ENCODE measurements around the gene CPPED1.

The CPPED1 gene

DNA sequence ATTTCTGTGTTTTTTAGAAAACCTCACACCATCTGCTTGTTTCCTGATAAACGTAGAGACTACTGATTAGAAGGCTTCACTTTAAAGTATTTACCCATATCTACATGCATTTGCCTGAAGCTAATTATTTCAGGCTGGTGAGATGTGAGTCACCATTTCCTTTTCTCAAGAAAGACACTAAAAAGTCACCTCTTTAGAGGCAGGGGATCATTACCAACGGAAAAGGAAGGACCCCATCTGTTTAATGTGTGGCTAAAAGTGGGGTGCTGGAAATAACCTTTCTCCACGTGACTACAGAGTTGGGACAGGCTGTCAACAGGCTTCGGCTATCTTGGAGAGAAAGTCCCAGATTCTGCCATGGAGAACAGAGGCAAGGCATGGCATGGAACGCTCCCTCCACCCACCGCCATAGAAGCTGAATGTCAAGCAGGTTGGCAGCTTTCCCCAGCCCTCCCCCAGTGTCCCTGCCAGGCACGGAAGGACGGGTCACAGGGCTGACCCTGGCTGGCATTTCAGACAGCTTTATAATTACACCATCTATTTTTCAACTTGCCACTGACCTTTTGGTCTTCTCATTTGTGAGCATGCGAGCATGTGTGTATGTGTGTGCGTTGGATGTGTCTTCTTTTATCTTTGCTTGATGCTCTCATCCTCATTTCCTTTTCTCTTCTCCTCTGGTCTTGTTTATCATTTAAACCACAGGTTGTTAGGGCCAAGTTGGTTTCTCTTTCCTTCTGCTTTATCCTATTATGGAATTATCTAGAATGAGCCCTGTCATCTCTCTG is 157.0 kb downstream of the CPPED1 start:
- H3K9ac ChIP-seq (ENCODE audit: low read length), result no peak overlapping the region
- no peak overlapping the region for H2AFZ ChIP-seq (ENCODE audit: low read depth, low read length)
- no peaks in the 10 kb centered on the region for H3K36me3 ChIP-seq (replicated peaks; ENCODE audit: low read depth, low read length)
- no peak for TF ChIP-seq EZH2phosphoT487 (IDR thresholded peaks at IDR 0.05; ENCODE audit: low read depth)
- TF ChIP-seq, protein P1, sequence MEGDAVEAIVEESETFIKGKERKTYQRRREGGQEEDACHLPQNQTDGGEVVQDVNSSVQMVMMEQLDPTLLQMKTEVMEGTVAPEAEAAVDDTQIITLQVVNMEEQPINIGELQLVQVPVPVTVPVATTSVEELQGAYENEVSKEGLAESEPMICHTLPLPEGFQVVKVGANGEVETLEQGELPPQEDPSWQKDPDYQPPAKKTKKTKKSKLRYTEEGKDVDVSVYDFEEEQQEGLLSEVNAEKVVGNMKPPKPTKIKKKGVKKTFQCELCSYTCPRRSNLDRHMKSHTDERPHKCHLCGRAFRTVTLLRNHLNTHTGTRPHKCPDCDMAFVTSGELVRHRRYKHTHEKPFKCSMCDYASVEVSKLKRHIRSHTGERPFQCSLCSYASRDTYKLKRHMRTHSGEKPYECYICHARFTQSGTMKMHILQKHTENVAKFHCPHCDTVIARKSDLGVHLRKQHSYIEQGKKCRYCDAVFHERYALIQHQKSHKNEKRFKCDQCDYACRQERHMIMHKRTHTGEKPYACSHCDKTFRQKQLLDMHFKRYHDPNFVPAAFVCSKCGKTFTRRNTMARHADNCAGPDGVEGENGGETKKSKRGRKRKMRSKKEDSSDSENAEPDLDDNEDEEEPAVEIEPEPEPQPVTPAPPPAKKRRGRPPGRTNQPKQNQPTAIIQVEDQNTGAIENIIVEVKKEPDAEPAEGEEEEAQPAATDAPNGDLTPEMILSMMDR (IDR thresholded peaks at IDR 0.05; ENCODE audit: low read depth, low read length), result no peak
- H3K4me1 ChIP-seq (ENCODE audit: low read length), result no peaks in the 10 kb centered on the region
- no peaks in the 10 kb centered on the region for H3K9me3 ChIP-seq (ENCODE audit: insufficient read depth, low read length)
- no peaks in the 10 kb centered on the region for H4K20me1 ChIP-seq (ENCODE audit: insufficient read depth, low read length)
- H3K79me2 ChIP-seq (ENCODE audit: low read length), result no peaks in the 10 kb centered on the region
- H3K27me3 ChIP-seq (ENCODE audit: low read depth, low read length), result no peaks in the 10 kb centered on the region; the same call in 1 of the 2 replicates
- no peak overlapping the region for H3K4me3 ChIP-seq (ENCODE audit: low read length)
- no peak overlapping the region for H3K27ac ChIP-seq (ENCODE audit: low read length)
- H3K4me2 ChIP-seq (ENCODE audit: low read length), result no peak overlapping the region

DNA sequence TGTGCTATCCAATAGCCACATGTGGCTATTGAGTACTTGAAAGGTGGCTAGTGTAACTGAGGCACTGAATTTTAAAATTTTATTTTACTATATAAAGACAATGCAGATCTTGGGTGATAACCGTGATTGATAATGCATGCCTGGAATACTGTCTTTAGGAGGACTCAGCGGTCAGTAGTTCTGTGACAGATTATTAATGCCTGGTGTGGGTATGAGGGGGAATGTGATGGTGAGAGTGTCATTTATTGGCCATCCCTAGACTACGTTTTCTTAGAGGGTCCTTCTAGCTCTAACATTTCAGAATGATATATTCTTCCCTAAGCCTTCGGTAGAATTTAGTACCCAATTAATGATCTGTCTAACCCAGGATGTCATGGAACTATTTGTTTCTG is 157.6 kb downstream of the CPPED1 start:
- H3K9me3 ChIP-seq (ENCODE audit: insufficient read depth, low read length), result no peaks in the 10 kb centered on the region
- H2AFZ ChIP-seq (ENCODE audit: low read depth, low read length), result no peak overlapping the region
- H3K4me1 ChIP-seq (ENCODE audit: low read length), result no peaks in the 10 kb centered on the region
- no peak overlapping the region for H3K4me3 ChIP-seq (ENCODE audit: low read length)
- H3K27ac ChIP-seq (ENCODE audit: low read length), result no peak overlapping the region
- H3K9ac ChIP-seq (ENCODE audit: low read length), result no peak overlapping the region
- H3K36me3 ChIP-seq (replicated peaks; ENCODE audit: low read depth, low read length), result no peaks in the 10 kb centered on the region
- no peak for TF ChIP-seq EZH2phosphoT487 (IDR thresholded peaks at IDR 0.05; ENCODE audit: low read depth)
- TF ChIP-seq, protein P1 (IDR thresholded peaks at IDR 0.05; ENCODE audit: low read depth, low read length), result no peak
- no peak overlapping the region for H3K4me2 ChIP-seq (ENCODE audit: low read length)
- no peaks in the 10 kb centered on the region for H3K79me2 ChIP-seq (ENCODE audit: low read length)
- H3K27me3 ChIP-seq (ENCODE audit: low read depth, low read length), result no peaks in the 10 kb centered on the region; the same call in 1 of the 2 replicates
- H4K20me1 ChIP-seq (ENCODE audit: insufficient read depth, low read length), result no peaks in the 10 kb centered on the region

DNA sequence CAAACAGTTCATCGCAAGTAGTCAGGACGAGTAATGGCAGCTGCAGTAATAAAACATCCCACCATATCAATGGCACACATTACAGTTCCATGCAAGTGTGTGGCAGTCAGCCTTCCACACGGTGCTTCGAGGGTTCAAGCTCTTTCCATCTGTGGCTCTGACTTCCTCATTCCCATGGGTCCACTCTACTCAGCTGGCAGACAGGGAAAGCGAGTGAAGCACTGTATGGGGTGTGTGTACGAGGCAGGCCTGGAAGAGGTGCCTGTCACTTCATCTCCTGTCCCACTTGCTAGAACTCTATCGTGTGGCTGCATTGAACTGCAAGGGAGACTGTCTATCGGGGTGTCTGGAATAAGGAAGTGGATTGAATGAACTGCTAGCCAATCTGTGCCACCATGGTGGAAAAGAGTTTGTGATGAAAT is 160.6 kb downstream of the CPPED1 start:
- H3K27me3 ChIP-seq (ENCODE audit: low read depth, low read length), result no peaks in the 10 kb centered on the region
- H3K9me3 ChIP-seq (ENCODE audit: insufficient read depth, low read length), result no peaks in the 10 kb centered on the region
- no peak overlapping the region for H3K27ac ChIP-seq (ENCODE audit: low read length)
- no peaks in the 10 kb centered on the region for H4K20me1 ChIP-seq (ENCODE audit: insufficient read depth, low read length)
- H3K9ac ChIP-seq (ENCODE audit: low read length), result no peak overlapping the region
- H3K79me2 ChIP-seq (ENCODE audit: low read length), result no peaks in the 10 kb centered on the region
- no peaks in the 10 kb centered on the region for H3K4me1 ChIP-seq (ENCODE audit: low read length)
- H3K4me2 ChIP-seq (ENCODE audit: low read length), result no peak overlapping the region
- no peak overlapping the region for H3K4me3 ChIP-seq (ENCODE audit: low read length)
- H3K36me3 ChIP-seq (replicated peaks; ENCODE audit: low read depth, low read length), result no peaks in the 10 kb centered on the region
- no peak overlapping the region for H2AFZ ChIP-seq (ENCODE audit: low read depth, low read length)
- TF ChIP-seq, protein P1 (IDR thresholded peaks at IDR 0.05; ENCODE audit: low read depth, low read length), result no peak
- no peak for TF ChIP-seq EZH2phosphoT487 (IDR thresholded peaks at IDR 0.05; ENCODE audit: low read depth)

DNA sequence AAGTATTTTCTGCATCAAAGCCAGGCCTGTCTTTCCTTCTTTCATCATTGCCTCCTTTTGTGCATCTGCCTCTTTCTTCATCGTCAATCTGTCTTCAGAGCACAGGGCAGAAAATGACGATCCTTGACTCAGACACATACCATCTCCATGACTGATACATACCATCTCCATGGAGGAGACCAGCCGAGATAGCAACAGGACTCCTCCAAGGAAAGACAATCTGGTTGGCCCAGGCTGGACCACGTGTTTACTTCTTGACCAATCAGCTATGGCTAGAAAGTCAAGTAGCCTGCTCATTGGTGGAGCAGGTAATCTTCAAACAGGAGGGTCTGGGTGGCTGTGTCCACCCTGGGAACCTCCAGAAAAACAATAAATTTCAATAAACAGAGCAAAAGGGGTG is 164.6 kb downstream of the CPPED1 start:
- Histone ChIP-seq H3K9ac (ENCODE audit: low read length) (no peak overlapping the region), H3K4me2 (ENCODE audit: low read length) (no peak overlapping the region), H3K27me3 (ENCODE audit: low read depth, low read length) (no peaks in the 10 kb centered on the region), H2AFZ (ENCODE audit: low read depth, low read length) (no peak overlapping the region), H3K27ac (ENCODE audit: low read length) (no peak overlapping the region), H4K20me1 (ENCODE audit: insufficient read depth, low read length) (no peaks in the 10 kb centered on the region), H3K4me3 (ENCODE audit: low read length) (no peak overlapping the region), H3K79me2 (ENCODE audit: low read length) (no peaks in the 10 kb centered on the region), H3K36me3 (replicated peaks; ENCODE audit: low read depth, low read length) (no peaks in the 10 kb centered on the region), H3K4me1 (ENCODE audit: low read length) (no peaks in the 10 kb centered on the region), H3K9me3 (ENCODE audit: insufficient read depth, low read length) (no peaks in the 10 kb centered on the region)
- TF ChIP-seq, protein P1 (IDR thresholded peaks at IDR 0.05; ENCODE audit: low read depth, low read length), result no peak
- no peak for TF ChIP-seq EZH2phosphoT487 (IDR thresholded peaks at IDR 0.05; ENCODE audit: low read depth)

All from OCI-LY3 (cell line).